ENCODE measurements around the gene PCDHGA10.

The PCDHGA10 gene

DNA sequence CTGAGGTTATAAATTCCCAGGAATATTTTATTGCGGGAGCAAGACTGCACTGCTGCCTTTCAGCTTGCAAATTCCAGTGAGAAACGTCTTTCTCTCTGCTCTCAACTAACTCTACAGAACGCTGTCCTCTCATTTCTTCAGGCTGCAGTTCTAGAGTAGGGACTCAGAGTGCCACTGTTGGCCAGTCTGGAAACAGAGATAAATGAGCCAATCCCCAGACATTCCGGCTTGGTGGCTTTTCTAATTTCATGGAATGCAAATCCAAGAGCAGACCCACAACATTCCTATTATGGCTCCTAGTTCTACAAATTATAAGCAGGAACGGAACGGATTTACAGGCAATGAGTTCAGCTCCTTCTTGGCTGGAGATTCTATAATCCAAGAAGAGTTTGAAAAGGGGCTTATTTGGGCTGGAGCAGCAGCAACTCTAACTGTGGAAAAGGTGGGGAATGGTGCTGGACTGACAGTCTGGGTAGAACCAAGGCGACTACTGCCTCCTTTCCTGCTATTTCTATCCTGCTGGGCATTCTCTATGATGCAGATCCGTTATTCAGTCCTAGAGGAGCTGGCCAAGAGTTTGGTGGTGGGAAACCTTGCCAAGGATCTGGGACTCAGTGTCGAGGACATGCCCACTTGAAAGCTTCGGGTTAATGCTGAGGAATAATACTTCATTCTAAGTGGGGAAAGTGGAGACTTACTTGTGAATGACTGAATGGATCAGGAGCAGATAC lies 26.8 kb downstream of the PCDHGA10 start:
- no peak for DNase-seq (ENCODE audit: low spot score)
- TF ChIP-seq, protein P1, sequence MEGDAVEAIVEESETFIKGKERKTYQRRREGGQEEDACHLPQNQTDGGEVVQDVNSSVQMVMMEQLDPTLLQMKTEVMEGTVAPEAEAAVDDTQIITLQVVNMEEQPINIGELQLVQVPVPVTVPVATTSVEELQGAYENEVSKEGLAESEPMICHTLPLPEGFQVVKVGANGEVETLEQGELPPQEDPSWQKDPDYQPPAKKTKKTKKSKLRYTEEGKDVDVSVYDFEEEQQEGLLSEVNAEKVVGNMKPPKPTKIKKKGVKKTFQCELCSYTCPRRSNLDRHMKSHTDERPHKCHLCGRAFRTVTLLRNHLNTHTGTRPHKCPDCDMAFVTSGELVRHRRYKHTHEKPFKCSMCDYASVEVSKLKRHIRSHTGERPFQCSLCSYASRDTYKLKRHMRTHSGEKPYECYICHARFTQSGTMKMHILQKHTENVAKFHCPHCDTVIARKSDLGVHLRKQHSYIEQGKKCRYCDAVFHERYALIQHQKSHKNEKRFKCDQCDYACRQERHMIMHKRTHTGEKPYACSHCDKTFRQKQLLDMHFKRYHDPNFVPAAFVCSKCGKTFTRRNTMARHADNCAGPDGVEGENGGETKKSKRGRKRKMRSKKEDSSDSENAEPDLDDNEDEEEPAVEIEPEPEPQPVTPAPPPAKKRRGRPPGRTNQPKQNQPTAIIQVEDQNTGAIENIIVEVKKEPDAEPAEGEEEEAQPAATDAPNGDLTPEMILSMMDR (conservative IDR thresholded peaks at IDR 0.05; ENCODE audit: low read depth): no peak
- no peak overlapping the region for H3K27ac ChIP-seq
- CTCF ChIA-PET: interaction anchor here (0.6 kb wide), 1 partner anchor 341 kb away, joined by 3 read pairs; no protein-coding TSS in a partner anchor
- POLR2A ChIA-PET (ENCODE audit: low non-redundant PET): no interaction called here

GRCh38 chr5:141440341-141440740 lies 27.6 kb downstream of the PCDHGA10 start:
- TF ChIP-seq, protein P1 (conservative IDR thresholded peaks at IDR 0.05; ENCODE audit: low read depth): no peak
- H3K27ac ChIP-seq: no peak overlapping the region
- no peak for DNase-seq (ENCODE audit: low spot score)
- ChIA-PET CTCF (interaction anchor here (0.6 kb wide), 1 partner anchor 341 kb away, joined by 3 read pairs; no protein-coding TSS in a partner anchor), POLR2A (ENCODE audit: low non-redundant PET) (no interaction called here)

DNA sequence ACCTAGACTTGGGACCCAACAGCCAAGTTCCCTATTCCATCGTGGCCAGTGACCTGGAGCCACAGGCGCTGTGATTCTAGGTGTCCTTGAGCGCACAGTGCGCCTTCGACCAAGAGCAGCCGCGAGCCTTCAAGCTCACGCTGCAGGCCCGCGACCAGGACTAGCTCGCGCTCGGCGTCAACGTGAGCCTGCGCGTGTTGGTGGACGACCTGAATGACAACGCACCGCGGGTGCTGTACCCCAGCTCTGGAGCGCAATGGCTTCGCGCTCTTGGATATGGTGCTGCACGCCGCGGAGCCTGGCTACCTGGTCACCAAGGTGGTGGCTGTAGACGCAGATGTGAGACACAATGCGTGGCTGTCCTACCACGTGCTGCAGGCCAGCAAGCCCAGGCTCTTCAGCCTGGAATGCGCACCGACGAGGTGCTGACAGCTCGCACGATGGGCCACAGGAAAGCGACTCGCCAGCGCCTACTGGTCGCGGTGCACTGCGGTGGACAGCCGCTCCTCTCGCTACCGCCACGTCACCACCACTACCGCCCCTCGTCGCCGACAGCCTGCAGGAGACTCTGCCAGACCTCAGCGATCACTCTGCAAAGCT lies 28.9 kb downstream of the PCDHGA10 start:
- CTCF ChIA-PET: interaction anchor here (0.6 to 0.7 kb wide), 2 partner anchors 18 to 150 kb away, joined by 3 read pairs; no protein-coding TSS in a partner anchor
- TF ChIP-seq, protein P1 (conservative IDR thresholded peaks at IDR 0.05; ENCODE audit: low read depth): no peak
- DNase-seq (ENCODE audit: low spot score): no peak
- POLR2A ChIA-PET (ENCODE audit: low non-redundant PET): no interaction called here
- no peak overlapping the region for H3K27ac ChIP-seq

DNA sequence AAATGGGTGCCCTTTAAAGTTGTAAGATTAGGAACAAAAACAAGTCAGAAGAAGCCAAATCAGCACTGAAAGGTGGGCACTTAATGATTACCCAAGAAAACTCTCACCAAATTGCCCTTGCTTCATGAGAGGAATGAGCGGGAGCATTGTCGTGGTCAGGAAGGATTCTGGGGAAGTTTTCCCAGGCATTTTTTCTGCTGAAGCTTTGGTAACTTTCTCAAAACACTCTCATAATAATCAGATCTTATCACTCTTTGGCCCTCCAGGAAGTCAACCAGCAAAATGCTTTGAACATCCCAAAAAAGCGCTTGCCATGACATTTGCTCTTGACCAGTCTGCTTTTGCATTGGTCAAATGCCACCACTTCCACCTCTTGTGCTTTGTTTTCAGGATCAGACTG lies 52.6 kb downstream of the PCDHGA10 start:
- TF ChIP-seq, protein P1 (conservative IDR thresholded peaks at IDR 0.05; ENCODE audit: low read depth): no peak
- ChIA-PET CTCF (interaction anchor here (0.6 to 2.1 kb wide), 2 partner anchors 59 to 135 kb away, joined by 3 to 7 read pairs; no protein-coding TSS in a partner anchor), POLR2A (ENCODE audit: low non-redundant PET) (no interaction called here)
- no peak for DNase-seq (ENCODE audit: low spot score)
- no peak overlapping the region for H3K27ac ChIP-seq
